HL-60 (cell line): Measurements from ENCODE around the gene EYS.

ENCODE experiments used
- DNase-seq, 2 experiments: peaks; one replicate each; pipeline ENCODE4 v3.0.0-alpha.2; 2010 to 2020; ENCODE audit warnings: low read depth in 1 of 2, low spot score in 1 of 2
- H3K27ac ChIP-seq: fragments of 250-450 bp; sonication (Bioruptor Pico); replicated peaks from 2 replicates; pipeline ENCODE4 v1.5.1; 2020; ENCODE audit warnings: mild to moderate bottlenecking, moderate library complexity
- H3K27me3 ChIP-seq: fragments of 250-450 bp; sonication (Bioruptor Pico); 2 replicates; pipeline ENCODE4 v1.5.1; 2021; ENCODE audit warnings: mild to moderate bottlenecking, moderate library complexity; ENCODE audit not compliant: insufficient read depth, poor library complexity, severe bottlenecking
- H3K4me3 ChIP-seq: replicated peaks from 2 replicates; pipeline ENCODE4 v1.5.1; 2011; ENCODE audit warnings: mild to moderate bottlenecking, control low read depth, low read length; ENCODE audit not compliant: insufficient read depth
- GABPA ChIP-seq: IDR thresholded peaks from 2 replicates; pipeline ENCODE4 v1.6.1; 2012; ENCODE audit warnings: low read depth
- POLR2AphosphoS5 ChIP-seq: IDR thresholded peaks from 2 replicates; pipeline ENCODE4 v1.6.1; 2012; ENCODE audit warnings: low read depth
- SPI1 ChIP-seq: IDR thresholded peaks from 2 replicates; pipeline ENCODE4 v1.6.1; 2012; ENCODE audit warnings: low read depth, mild to moderate bottlenecking, borderline replicate concordance
- TF ChIP-seq, protein P1 (sequence below): IDR thresholded peaks from one replicate; pipeline ENCODE4 v1.5.1; 2011; ENCODE audit warnings: low read length, control low read depth, inconsistent platforms; ENCODE audit not compliant: insufficient read depth
- TF ChIP-seq, protein P2 (sequence below): IDR thresholded peaks from 2 replicates; pipeline ENCODE4 v1.6.1; 2012; ENCODE audit warnings: low read depth; ENCODE audit not compliant: insufficient replicate concordance

Gene EYS

DNA sequence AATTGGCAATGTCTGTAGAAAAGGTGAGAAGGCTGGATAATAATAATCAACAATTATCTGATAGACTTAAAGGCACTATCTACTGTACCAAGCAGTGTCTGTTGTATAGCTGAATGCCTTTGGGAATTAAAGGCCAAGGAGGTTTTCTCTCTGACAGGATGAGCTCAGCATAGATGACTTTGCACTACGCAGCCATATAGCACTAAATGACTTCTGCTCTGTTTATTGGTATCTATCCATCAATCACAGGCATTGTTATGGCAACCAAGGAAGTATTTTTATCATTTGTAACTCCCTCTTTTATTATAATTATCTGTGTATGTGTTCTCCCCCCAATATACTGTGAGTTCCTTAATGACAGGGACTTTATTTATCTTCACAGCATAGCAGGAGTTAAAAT, 1417.1 kb downstream of the EYS start:
- TF ChIP-seq, protein P1, sequence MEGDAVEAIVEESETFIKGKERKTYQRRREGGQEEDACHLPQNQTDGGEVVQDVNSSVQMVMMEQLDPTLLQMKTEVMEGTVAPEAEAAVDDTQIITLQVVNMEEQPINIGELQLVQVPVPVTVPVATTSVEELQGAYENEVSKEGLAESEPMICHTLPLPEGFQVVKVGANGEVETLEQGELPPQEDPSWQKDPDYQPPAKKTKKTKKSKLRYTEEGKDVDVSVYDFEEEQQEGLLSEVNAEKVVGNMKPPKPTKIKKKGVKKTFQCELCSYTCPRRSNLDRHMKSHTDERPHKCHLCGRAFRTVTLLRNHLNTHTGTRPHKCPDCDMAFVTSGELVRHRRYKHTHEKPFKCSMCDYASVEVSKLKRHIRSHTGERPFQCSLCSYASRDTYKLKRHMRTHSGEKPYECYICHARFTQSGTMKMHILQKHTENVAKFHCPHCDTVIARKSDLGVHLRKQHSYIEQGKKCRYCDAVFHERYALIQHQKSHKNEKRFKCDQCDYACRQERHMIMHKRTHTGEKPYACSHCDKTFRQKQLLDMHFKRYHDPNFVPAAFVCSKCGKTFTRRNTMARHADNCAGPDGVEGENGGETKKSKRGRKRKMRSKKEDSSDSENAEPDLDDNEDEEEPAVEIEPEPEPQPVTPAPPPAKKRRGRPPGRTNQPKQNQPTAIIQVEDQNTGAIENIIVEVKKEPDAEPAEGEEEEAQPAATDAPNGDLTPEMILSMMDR, result no peak
- TF ChIP-seq SPI1 (no peak), POLR2AphosphoS5 (no peak), GABPA (no peak)
- TF ChIP-seq, protein P2, sequence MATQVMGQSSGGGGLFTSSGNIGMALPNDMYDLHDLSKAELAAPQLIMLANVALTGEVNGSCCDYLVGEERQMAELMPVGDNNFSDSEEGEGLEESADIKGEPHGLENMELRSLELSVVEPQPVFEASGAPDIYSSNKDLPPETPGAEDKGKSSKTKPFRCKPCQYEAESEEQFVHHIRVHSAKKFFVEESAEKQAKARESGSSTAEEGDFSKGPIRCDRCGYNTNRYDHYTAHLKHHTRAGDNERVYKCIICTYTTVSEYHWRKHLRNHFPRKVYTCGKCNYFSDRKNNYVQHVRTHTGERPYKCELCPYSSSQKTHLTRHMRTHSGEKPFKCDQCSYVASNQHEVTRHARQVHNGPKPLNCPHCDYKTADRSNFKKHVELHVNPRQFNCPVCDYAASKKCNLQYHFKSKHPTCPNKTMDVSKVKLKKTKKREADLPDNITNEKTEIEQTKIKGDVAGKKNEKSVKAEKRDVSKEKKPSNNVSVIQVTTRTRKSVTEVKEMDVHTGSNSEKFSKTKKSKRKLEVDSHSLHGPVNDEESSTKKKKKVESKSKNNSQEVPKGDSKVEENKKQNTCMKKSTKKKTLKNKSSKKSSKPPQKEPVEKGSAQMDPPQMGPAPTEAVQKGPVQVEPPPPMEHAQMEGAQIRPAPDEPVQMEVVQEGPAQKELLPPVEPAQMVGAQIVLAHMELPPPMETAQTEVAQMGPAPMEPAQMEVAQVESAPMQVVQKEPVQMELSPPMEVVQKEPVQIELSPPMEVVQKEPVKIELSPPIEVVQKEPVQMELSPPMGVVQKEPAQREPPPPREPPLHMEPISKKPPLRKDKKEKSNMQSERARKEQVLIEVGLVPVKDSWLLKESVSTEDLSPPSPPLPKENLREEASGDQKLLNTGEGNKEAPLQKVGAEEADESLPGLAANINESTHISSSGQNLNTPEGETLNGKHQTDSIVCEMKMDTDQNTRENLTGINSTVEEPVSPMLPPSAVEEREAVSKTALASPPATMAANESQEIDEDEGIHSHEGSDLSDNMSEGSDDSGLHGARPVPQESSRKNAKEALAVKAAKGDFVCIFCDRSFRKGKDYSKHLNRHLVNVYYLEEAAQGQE, result no peak
- Histone ChIP-seq H3K27me3 (no peaks in the 10 kb centered on the region), H3K27ac (no peak overlapping the region), H3K4me3 (no peak overlapping the region)
- no peak for DNase-seq

DNA sequence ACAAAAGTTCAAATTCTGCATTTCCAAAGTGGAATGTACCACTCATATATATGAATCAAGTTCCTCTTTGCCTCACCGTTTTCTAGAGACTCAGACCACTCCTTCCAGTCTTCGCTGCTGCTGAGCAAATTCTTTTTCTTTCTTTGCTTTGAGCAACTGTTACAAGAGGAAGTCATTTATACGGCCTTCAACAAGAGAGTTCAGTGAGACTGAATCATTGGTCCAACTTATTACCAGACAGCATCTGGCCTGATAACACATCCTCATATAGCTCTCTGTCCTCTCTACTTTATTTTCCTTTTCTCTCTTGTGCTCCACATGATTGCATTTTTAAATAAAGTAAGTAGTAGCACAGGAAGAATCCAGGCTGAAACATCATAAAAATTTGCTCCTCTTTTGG, 1418.7 kb downstream of the EYS start:
- no peak overlapping the region for H3K4me3 ChIP-seq
- no peaks in the 10 kb centered on the region for H3K27me3 ChIP-seq
- H3K27ac ChIP-seq, result no peak overlapping the region
- no peak for TF ChIP-seq GABPA
- TF ChIP-seq, protein P1, result no peak
- no peak for DNase-seq

DNA sequence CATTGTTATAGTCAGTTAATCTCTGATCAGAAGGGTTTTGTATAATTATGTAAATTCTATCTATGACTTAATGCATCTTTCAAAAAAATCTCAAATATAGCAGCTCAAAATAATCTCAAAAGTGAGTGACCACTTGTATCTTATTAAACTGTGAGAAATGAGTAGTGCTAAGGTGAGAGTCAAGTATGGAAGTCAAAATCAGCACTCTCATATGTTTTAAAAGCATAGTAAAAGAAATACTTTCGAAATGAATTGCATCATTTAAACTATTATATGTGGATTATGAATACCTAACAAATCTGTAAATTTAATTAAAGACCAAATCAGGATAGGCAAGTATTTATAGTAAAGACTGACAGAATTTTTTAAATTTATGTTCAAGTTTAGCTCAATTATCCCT, 1425.9 kb downstream of the EYS start:
- H3K4me3 ChIP-seq, result no peak overlapping the region
- no peak for TF ChIP-seq POLR2AphosphoS5
- TF ChIP-seq, protein P1, result no peak
- TF ChIP-seq SPI1, result no peak
- TF ChIP-seq, protein P2, result no peak
- no peak for TF ChIP-seq GABPA
- no peak overlapping the region for H3K27ac ChIP-seq
- DNase-seq, result no peak
- no peaks in the 10 kb centered on the region for H3K27me3 ChIP-seq

DNA sequence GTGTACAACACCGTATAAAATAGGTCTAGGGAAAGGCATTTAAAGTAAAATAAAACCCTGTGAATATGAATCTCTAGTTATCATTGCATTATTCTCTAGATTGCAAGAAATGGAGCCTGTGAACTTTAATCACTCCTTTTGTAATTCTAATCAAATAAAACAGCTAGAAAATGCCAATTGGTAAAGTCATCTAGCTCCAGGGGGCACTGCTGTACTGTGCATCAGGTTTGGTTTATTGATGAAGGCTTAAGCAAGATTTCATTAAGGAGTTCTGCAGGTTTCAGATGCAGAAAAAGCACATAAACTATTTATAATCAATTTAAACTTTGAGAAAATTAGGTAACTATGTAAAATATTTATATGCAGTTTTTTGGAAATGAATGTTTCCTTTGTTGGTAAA, 1426.5 kb downstream of the EYS start:
- H3K4me3 ChIP-seq, result no peak overlapping the region
- H3K27me3 ChIP-seq, result no peaks in the 10 kb centered on the region
- no peak for TF ChIP-seq SPI1
- TF ChIP-seq, protein P1, result no peak
- TF ChIP-seq, protein P2, result no peak
- no peak for TF ChIP-seq POLR2AphosphoS5
- no peak for TF ChIP-seq GABPA
- H3K27ac ChIP-seq, result no peak overlapping the region
- no peak for DNase-seq
